ENCODE results near the gene RGMA.

DNA sequence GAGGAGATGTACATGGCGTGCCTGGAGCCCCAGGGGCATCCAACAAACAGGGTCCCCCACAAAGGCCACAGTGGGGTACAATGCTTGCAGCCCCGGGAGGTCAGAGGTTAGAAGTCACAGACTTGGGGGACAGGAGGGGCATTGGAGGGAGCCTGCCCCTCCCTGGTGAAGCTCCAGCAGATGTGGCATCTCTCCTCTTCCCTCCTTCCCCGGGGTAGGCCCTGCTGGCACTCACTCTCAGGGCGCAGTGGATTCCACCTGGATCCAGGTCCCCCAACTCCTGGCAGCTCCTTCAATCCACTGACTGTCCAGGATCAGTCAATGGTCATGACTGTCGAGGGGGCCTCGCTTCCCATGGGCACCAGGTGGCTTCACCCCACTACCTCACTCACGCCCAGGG is 32.2 kb downstream of the RGMA start:
- TF ChIP-seq, protein P1, sequence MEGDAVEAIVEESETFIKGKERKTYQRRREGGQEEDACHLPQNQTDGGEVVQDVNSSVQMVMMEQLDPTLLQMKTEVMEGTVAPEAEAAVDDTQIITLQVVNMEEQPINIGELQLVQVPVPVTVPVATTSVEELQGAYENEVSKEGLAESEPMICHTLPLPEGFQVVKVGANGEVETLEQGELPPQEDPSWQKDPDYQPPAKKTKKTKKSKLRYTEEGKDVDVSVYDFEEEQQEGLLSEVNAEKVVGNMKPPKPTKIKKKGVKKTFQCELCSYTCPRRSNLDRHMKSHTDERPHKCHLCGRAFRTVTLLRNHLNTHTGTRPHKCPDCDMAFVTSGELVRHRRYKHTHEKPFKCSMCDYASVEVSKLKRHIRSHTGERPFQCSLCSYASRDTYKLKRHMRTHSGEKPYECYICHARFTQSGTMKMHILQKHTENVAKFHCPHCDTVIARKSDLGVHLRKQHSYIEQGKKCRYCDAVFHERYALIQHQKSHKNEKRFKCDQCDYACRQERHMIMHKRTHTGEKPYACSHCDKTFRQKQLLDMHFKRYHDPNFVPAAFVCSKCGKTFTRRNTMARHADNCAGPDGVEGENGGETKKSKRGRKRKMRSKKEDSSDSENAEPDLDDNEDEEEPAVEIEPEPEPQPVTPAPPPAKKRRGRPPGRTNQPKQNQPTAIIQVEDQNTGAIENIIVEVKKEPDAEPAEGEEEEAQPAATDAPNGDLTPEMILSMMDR (conservative IDR thresholded peaks at IDR 0.05), result no peak
- no peak for TF ChIP-seq EZH2 (IDR thresholded peaks at IDR 0.05; ENCODE audit: low read depth)

Measured in PC-9 (cell line).